Kidney glomerular epithelial cell (primary cell): Measurements from ENCODE around the gene MEGF6.

Experiments
- DNase-seq: peaks from one replicate; lab custom pipeline; 2025; lab: John Stamatoyannopoulos, UW

Gene MEGF6

GRCh38 chr1:3552751-3553150 lies 58.6 kb downstream of the MEGF6 start:
- DNase-seq = no peak

- DNase-seq = no peak
Observed at GRCh38 chr1:3552176-3552575, 59.1 kb downstream of the MEGF6 start.

- DNase-seq = no peak
Observed at GRCh38 chr1:3551711-3552110, 59.6 kb downstream of the MEGF6 start.

GRCh38 chr1:3551290-3551678 lies 60.0 kb downstream of the MEGF6 start:
- no peak for DNase-seq

GRCh38 chr1:3550511-3551289 lies 60.6 kb downstream of the MEGF6 start:
- no peak for DNase-seq

- no peak for DNase-seq
Observed at GRCh38 chr1:3548895-3549294, 62.4 kb downstream of the MEGF6 start.

- DNase-seq = peak; percentile 1
Observed at GRCh38 chr1:3548156-3548893, 63.0 kb downstream of the MEGF6 start.

- DNase-seq = peak; percentile 1
Observed at GRCh38 chr1:3547055-3548005, 64.0 kb downstream of the MEGF6 start.

- DNase-seq = no peak
Observed at GRCh38 chr1:3546048-3546384, 65.3 kb downstream of the MEGF6 start.

- no peak for DNase-seq
Observed at GRCh38 chr1:3545363-3546047, 65.8 kb downstream of the MEGF6 start.

- DNase-seq = no peak
Observed at GRCh38 chr1:3544040-3544977, 67.0 kb downstream of the MEGF6 start.

- peak; percentile 45 for DNase-seq
Observed at GRCh38 chr1:3543076-3544039, 68.0 kb downstream of the MEGF6 start.

GRCh38 chr1:3542676-3543075 lies 68.6 kb downstream of the MEGF6 start:
- DNase-seq = no peak

GRCh38 chr1:3541936-3542335 lies 69.4 kb downstream of the MEGF6 start:
- no peak for DNase-seq

GRCh38 chr1:3541465-3541864 lies 69.8 kb downstream of the MEGF6 start:
- no peak for DNase-seq

GRCh38 chr1:3540876-3541275 lies 70.4 kb downstream of the MEGF6 start:
- DNase-seq = no peak

GRCh38 chr1:3539707-3540425 lies 71.4 kb downstream of the MEGF6 start:
- DNase-seq = no peak

GRCh38 chr1:3537359-3537758 lies 73.9 kb downstream of the MEGF6 start:
- DNase-seq = no peak
